Fibroblast of lung (primary cell): ENCODE results near the gene ZDHHC8.

Source experiments
- EZH2 ChIP-seq: IDR thresholded peaks from 2 replicates; pipeline ENCODE4 v1.5.1; 2012; ENCODE audit warnings: low read length, control low read depth, mild to moderate bottlenecking; ENCODE audit errors: missing control alignments
- TF ChIP-seq, protein P1 (sequence below), 2 donors: IDR thresholded peaks in 1 of 2; conservative IDR thresholded peaks in 1 of 2; 1 replicate in 1 of 2; 2 replicates in 1 of 2; pipeline ENCODE4 v1.5.1; 2011 to 2012; ENCODE audit warnings: low read length in 2 of 2, control low read depth in 1 of 2, inconsistent platforms in 1 of 2, low read depth in 1 of 2, mild to moderate bottlenecking in 1 of 2

- TF ChIP-seq, protein P1, sequence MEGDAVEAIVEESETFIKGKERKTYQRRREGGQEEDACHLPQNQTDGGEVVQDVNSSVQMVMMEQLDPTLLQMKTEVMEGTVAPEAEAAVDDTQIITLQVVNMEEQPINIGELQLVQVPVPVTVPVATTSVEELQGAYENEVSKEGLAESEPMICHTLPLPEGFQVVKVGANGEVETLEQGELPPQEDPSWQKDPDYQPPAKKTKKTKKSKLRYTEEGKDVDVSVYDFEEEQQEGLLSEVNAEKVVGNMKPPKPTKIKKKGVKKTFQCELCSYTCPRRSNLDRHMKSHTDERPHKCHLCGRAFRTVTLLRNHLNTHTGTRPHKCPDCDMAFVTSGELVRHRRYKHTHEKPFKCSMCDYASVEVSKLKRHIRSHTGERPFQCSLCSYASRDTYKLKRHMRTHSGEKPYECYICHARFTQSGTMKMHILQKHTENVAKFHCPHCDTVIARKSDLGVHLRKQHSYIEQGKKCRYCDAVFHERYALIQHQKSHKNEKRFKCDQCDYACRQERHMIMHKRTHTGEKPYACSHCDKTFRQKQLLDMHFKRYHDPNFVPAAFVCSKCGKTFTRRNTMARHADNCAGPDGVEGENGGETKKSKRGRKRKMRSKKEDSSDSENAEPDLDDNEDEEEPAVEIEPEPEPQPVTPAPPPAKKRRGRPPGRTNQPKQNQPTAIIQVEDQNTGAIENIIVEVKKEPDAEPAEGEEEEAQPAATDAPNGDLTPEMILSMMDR (conservative IDR thresholded peaks at IDR 0.05 in 1 of 2, IDR thresholded peaks at IDR 0.05 in 1 of 2; ENCODE audit: low read depth in 1 of 2, low read length in 2 of 2): no peak
- no peak for TF ChIP-seq EZH2
Observed at GRCh38 chr22:20183101-20183500, 51.5 kb downstream of the ZDHHC8 start.
